Neuronal stem cell (in vitro differentiated cells): ENCODE results near the gene MRM1.

Experiments used
- DNase-seq: peaks from one replicate; pipeline ENCODE4 v3.0.0-alpha.2; 2013; ENCODE audit warnings: low spot score
- H2AFZ ChIP-seq: one replicate; pipeline ENCODE4 v1.6.1; 2013; ENCODE audit warnings: mild to moderate bottlenecking, low read length, inconsistent platforms
- H2AK5ac ChIP-seq: 2 replicates; pipeline ENCODE4 v1.6.1; 2013; ENCODE audit warnings: low read depth, mild to moderate bottlenecking, inconsistent platforms, low read length, moderate library complexity, mixed read lengths
- H2BK120ac ChIP-seq: 2 replicates; pipeline ENCODE4 v1.6.1; 2013; ENCODE audit warnings: low read depth, mild to moderate bottlenecking, inconsistent platforms, low read length, moderate library complexity, mixed read lengths
- H2BK12ac ChIP-seq: one replicate; pipeline ENCODE4 v1.6.1; 2013; ENCODE audit warnings: low read length, inconsistent platforms
- H2BK15ac ChIP-seq: 2 replicates; pipeline ENCODE4 v1.6.1; 2013; ENCODE audit warnings: mild to moderate bottlenecking, low read length, inconsistent platforms, mixed read lengths
- H2BK5ac ChIP-seq: one replicate; pipeline ENCODE4 v1.6.1; 2013; ENCODE audit warnings: inconsistent platforms, mild to moderate bottlenecking, low read length, moderate library complexity
- H3K14ac ChIP-seq: one replicate; pipeline ENCODE4 v1.6.1; 2013; ENCODE audit warnings: low read length, inconsistent platforms
- H3K18ac ChIP-seq: 2 replicates; pipeline ENCODE4 v1.6.1; 2013; ENCODE audit warnings: low read length, inconsistent platforms
- H3K23ac ChIP-seq: 2 replicates; pipeline ENCODE4 v1.6.1; 2013; ENCODE audit warnings: low read depth, mild to moderate bottlenecking, mixed read lengths, low read length, inconsistent platforms; ENCODE audit not compliant: poor library complexity
- H3K27ac ChIP-seq: replicated peaks from 3 replicates; pipeline ENCODE4 v1.5.1; 2013; ENCODE audit warnings: low read length, inconsistent platforms
- H3K27me3 ChIP-seq, 3 experiments: 2 replicates each; pipeline ENCODE4 v1.6.1; 2013; ENCODE audit warnings: low read length in 3 of 3, mild to moderate bottlenecking in 2 of 3, inconsistent platforms in 1 of 3, low read depth in 1 of 3, mixed read lengths in 1 of 3, moderate library complexity in 1 of 3; ENCODE audit not compliant: control insufficient read depth in 3 of 3, insufficient read depth in 3 of 3
- H3K36me3 ChIP-seq, 2 donors: replicated peaks in 1 of 2; 2 replicates each; pipeline ENCODE4 v1.6.1; 2013; ENCODE audit warnings: low read length in 2 of 2; ENCODE audit not compliant: control insufficient read depth in 2 of 2, insufficient read depth in 2 of 2
- H3K4ac ChIP-seq: 2 replicates; pipeline ENCODE4 v1.6.1; 2013; ENCODE audit warnings: inconsistent platforms, mild to moderate bottlenecking, low read length, moderate library complexity
- H3K4me1 ChIP-seq, 2 donors: 1 replicate in 1 of 2; 2 replicates in 1 of 2; pipeline ENCODE4 v1.6.1; 2013; ENCODE audit warnings: low read length in 2 of 2, low read depth in 1 of 2; ENCODE audit not compliant: control insufficient read depth in 2 of 2, insufficient read depth in 1 of 2
- H3K4me2 ChIP-seq: one replicate; pipeline ENCODE4 v1.6.1; 2013; ENCODE audit warnings: mild to moderate bottlenecking, low read length, inconsistent platforms; ENCODE audit not compliant: insufficient read depth, poor library complexity, severe bottlenecking
- H3K4me3 ChIP-seq, 2 donors: 2 replicates each; pipeline ENCODE4 v1.5.1; 2013; ENCODE audit warnings: low read length in 2 of 2, mild to moderate bottlenecking in 2 of 2, inconsistent platforms in 1 of 2, moderate library complexity in 1 of 2
- H3K79me1 ChIP-seq: one replicate; pipeline ENCODE4 v1.6.1; 2013; ENCODE audit warnings: low read depth, mild to moderate bottlenecking, inconsistent platforms, low read length, moderate library complexity
- H3K9ac ChIP-seq: one replicate; pipeline ENCODE4 v1.6.1; 2013; ENCODE audit warnings: mild to moderate bottlenecking, low read depth, low read length, inconsistent platforms; ENCODE audit not compliant: poor library complexity
- H3K9me3 ChIP-seq, 2 donors: replicated peaks in 1 of 2; 2 replicates each; pipeline versions ENCODE3 to v1.6.1; 2013; ENCODE audit warnings: low read length in 2 of 2, mild to moderate bottlenecking in 2 of 2, inconsistent platforms in 1 of 2, low read depth in 1 of 2, mixed read lengths in 1 of 2, moderate library complexity in 1 of 2; ENCODE audit not compliant: control insufficient read depth in 2 of 2, insufficient read depth in 1 of 2
- H4K8ac ChIP-seq: one replicate; pipeline ENCODE4 v1.6.1; 2013; ENCODE audit warnings: low read depth, mild to moderate bottlenecking, inconsistent platforms, low read length, moderate library complexity
- H4K91ac ChIP-seq: one replicate; pipeline ENCODE4 v1.6.1; 2013; ENCODE audit warnings: low read length, low read depth, mild to moderate bottlenecking, inconsistent platforms; ENCODE audit not compliant: poor library complexity
- WGBS, 2 donors: extraction: QIAGEN DNeasy Blood & Tissue Kit; methylation state at CpG; one replicate each; pipeline ENCODE4 v1.1.7; 2013; ENCODE audit warnings: missing lambda C conversion rate in 2 of 2, mixed read lengths in 1 of 2; ENCODE audit not compliant: insufficient read length in 2 of 2, insufficient replicate concordance in 1 of 2; ENCODE audit errors: extremely low coverage in 2 of 2; 5-methylcytosine and 5-hydroxymethylcytosine counted together

MRM1 gene

DNA sequence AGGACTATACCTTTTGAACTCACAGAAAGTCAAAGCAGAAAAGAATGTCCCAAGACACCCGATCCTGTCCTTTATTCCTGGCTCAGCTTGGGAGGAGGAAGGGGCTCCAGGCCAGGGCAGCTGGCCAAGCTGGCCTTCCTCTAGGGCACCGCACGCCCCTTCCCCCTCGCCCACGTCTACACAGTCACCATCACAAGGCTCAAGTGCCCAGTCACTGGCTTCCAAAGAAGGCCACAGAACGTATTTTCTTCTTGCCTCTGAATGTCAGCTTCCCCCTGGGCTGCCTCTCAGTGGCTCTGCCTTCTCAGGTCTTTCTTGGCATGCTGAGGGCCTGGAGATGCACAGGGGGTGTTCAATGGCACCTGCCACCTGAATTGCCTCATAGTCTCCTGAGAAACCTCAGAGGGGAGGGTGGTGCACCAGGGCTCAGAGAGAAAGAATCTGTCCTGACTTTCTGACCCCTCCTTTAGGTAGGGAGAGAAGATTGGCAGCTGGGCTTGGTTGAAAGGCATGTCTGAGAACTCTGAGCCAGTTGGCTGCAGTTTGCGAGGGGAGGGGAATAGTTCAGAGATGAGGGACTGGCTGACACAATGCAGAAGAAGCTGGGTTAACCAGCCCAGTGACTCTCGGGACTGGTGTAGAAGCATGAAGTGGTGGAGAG is 7.6 kb upstream of the MRM1 start:
- no peak for DNase-seq
- no peak overlapping the region for H4K8ac ChIP-seq
- H3K4me1 ChIP-seq, result peaks cover 13 to 16% of the 10 kb centered on the region in 2 donors
- no peaks in the 10 kb centered on the region for H3K27me3 ChIP-seq
- H3K9me3 ChIP-seq, result no peaks in the 10 kb centered on the region
- no peak overlapping the region for H4K91ac ChIP-seq
- H2AFZ ChIP-seq, result no peak overlapping the region
- no peak overlapping the region for H2BK5ac ChIP-seq
- WGBS, 2 donors, result no CpG with 5 or more reads among the region's 8 CpGs
- H3K79me1 ChIP-seq, result peaks cover 7% of the 10 kb centered on the region
- H3K4me3 ChIP-seq, result no peak overlapping the region
- no peak overlapping the region for H2AK5ac ChIP-seq
- H3K9ac ChIP-seq, result peak overlapping the region; percentile 25
- H3K23ac ChIP-seq, result no peak overlapping the region
- no peak overlapping the region for H2BK15ac ChIP-seq
- H2BK12ac ChIP-seq, result no peak overlapping the region
- no peak overlapping the region for H3K27ac ChIP-seq
- no peak overlapping the region for H3K18ac ChIP-seq
- no peak overlapping the region for H3K4me2 ChIP-seq
- H3K36me3 ChIP-seq, result peaks cover 3 to 49% of the 10 kb centered on the region in 2 donors
- H2BK120ac ChIP-seq, result no peak overlapping the region
- H3K4ac ChIP-seq, result no peak overlapping the region
- no peak overlapping the region for H3K14ac ChIP-seq

DNA sequence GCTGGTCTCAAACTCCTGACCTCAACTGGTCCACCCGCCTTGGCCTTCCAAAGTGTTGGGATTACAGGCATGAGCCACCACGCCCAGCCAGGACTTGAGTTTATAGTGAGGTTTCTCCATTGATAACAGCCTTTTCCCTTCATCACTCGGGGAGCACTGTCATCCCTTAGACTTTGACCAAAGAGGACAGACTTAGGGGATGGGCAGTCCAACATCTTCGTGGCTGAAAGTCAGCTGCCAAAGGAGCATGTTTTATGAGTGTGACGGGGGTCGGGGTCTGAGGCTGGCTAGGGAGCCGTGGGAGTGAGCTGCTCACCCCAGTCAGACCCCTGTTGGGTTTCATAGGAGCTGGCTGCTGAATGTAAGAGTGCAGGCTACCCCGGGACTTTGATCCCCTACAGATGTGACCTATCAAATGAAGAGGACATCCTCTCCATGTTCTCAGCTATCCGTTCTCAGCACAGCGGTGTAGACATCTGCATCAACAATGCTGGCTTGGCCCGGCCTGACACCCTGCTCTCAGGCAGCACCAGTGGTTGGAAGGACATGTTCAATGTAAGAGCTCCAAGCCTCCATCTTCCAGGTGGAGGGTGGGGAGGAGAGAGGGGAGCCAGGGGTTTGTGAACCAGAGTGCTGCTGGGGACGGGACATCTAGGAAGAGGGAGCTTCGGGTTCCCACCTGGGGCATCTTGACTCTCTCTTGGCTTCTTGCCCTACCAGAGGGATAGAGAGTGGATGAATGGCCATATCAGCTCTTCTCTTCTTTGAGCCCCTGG is 6.6 kb upstream of the MRM1 start:
- H2BK5ac ChIP-seq, result peak overlapping the region; percentile 33
- H3K79me1 ChIP-seq, result peaks cover 7% of the 10 kb centered on the region
- WGBS, 2 donors, result no CpG with 5 or more reads among the region's 13 CpGs
- no peak overlapping the region for H3K4me3 ChIP-seq
- H3K36me3 ChIP-seq, result peaks cover 9 to 45% of the 10 kb centered on the region in 2 donors
- H3K23ac ChIP-seq, result no peak overlapping the region
- H3K14ac ChIP-seq, result no peak overlapping the region
- no peak overlapping the region for H3K4ac ChIP-seq
- H2AFZ ChIP-seq, result no peak overlapping the region
- DNase-seq, result no peak
- no peak overlapping the region for H3K9ac ChIP-seq
- H2BK120ac ChIP-seq, result no peak overlapping the region
- H4K8ac ChIP-seq, result no peak overlapping the region
- H3K27ac ChIP-seq, result no peak overlapping the region
- no peak overlapping the region for H3K4me2 ChIP-seq
- H3K27me3 ChIP-seq, result no peaks in the 10 kb centered on the region
- no peaks in the 10 kb centered on the region for H3K9me3 ChIP-seq
- no peak overlapping the region for H2AK5ac ChIP-seq
- no peak overlapping the region for H2BK12ac ChIP-seq
- no peak overlapping the region for H3K18ac ChIP-seq
- no peak overlapping the region for H4K91ac ChIP-seq
- H2BK15ac ChIP-seq, result no peak overlapping the region
- peaks cover 13 to 16% of the 10 kb centered on the region in 2 donors for H3K4me1 ChIP-seq

DNA sequence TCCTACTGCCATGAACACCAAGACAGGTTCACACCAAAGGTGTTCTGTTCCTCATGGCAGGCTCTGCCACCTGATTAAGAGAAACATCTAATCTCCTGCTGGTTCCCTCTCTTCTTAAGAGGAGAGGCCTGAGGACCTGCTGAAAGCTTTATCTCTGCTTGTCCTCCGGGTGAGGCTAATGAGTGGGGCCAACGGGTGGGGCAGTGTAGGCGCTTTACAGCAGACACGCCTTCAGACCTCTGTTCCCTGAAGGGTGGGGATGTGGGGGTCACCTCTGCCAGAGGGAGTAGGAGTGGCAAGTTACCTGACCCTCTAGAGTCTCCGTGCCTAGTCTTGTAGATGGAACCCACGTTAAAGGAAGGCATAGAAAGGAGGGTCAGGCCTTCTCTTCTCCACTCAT is 4.2 kb upstream of the MRM1 start:
- no peak for DNase-seq
- no peak overlapping the region for H3K18ac ChIP-seq
- peaks cover 9 to 32% of the 10 kb centered on the region in 2 donors for H3K36me3 ChIP-seq
- H3K27ac ChIP-seq, result no peak overlapping the region
- no peak overlapping the region for H2AK5ac ChIP-seq
- peaks cover 14 to 21% of the 10 kb centered on the region in 2 donors for H3K4me1 ChIP-seq
- no peak overlapping the region for H3K9ac ChIP-seq
- no peak overlapping the region for H3K4me3 ChIP-seq
- no peak overlapping the region for H3K4ac ChIP-seq
- H2BK15ac ChIP-seq, result no peak overlapping the region
- H2AFZ ChIP-seq, result no peak overlapping the region
- no peak overlapping the region for H2BK5ac ChIP-seq
- no peak overlapping the region for H2BK12ac ChIP-seq
- H2BK120ac ChIP-seq, result no peak overlapping the region
- H3K14ac ChIP-seq, result no peak overlapping the region
- no peak overlapping the region for H4K91ac ChIP-seq
- no peaks in the 10 kb centered on the region for H3K9me3 ChIP-seq
- H3K27me3 ChIP-seq, result peaks cover 0 to 2% (median 0%) of the 10 kb centered on the region in 3 experiments
- H3K23ac ChIP-seq, result no peak overlapping the region
- WGBS, 2 donors, result no CpG with 5 or more reads among the region's 6 CpGs
- H4K8ac ChIP-seq, result no peak overlapping the region
- H3K79me1 ChIP-seq, result peaks cover 7% of the 10 kb centered on the region
- H3K4me2 ChIP-seq, result no peak overlapping the region
